Thymus (tissue), 11 donors: ENCODE measurements around the gene RAB11FIP5. TPM values are rescaled to one million over a fixed set of nuclear protein-coding genes. Genes with fewer than 3 reads are reported as not detected.

ENCODE experiments used
- DNase-seq, 9 donors: peaks; one replicate each; pipeline ENCODE4 v3.0.0-alpha.2; 2013; ENCODE audit warnings: low spot score in 9 of 9, low read depth in 6 of 9, missing footprints in 1 of 9
- H3K27ac ChIP-seq, 2 donors: one replicate each; pipeline ENCODE4 v1.5.1; 2013; ENCODE audit warnings: control low read depth in 1 of 2, low read depth in 1 of 2, low read length in 1 of 2, mild to moderate bottlenecking in 1 of 2, moderate library complexity in 1 of 2
- H3K27me3 ChIP-seq, 2 donors: one replicate each; pipeline ENCODE4 v1.5.1; 2013; ENCODE audit warnings: low read length in 1 of 2; ENCODE audit not compliant: control insufficient read depth in 2 of 2, insufficient read depth in 1 of 2
- H3K36me3 ChIP-seq, 2 donors: one replicate each; pipeline ENCODE4 v1.5.1; 2013; ENCODE audit warnings: low read length in 1 of 2, mild to moderate bottlenecking in 1 of 2, moderate library complexity in 1 of 2; ENCODE audit not compliant: control insufficient read depth in 2 of 2, insufficient read depth in 2 of 2
- H3K4me1 ChIP-seq, 2 donors: one replicate each; pipeline ENCODE4 v1.5.1; 2013; ENCODE audit warnings: low read length in 2 of 2; ENCODE audit not compliant: control insufficient read depth in 2 of 2, insufficient read depth in 2 of 2
- H3K4me3 ChIP-seq, 2 donors: one replicate each; pipeline ENCODE4 v1.5.1; 2013; ENCODE audit warnings: low read length in 2 of 2, control low read depth in 1 of 2, mild to moderate bottlenecking in 1 of 2
- H3K9me3 ChIP-seq, 2 donors: one replicate each; pipeline ENCODE4 v1.5.1; 2013; ENCODE audit warnings: low read length in 1 of 2, mild to moderate bottlenecking in 1 of 2; ENCODE audit not compliant: control insufficient read depth in 2 of 2, insufficient read depth in 1 of 2
- WGBS: extraction: QIAGEN DNeasy Blood & Tissue Kit; methylation state at CpG from one replicate; pipeline ENCODE4 v1.1.7; 2013; 5-methylcytosine and 5-hydroxymethylcytosine counted together
- polyA plus RNA-seq: library from polyadenylated mRNA; stranded (reverse); fragments of 200-250 nt; gene quantifications from one replicate; pipeline ENCODE4 v1.2.3, GENCODE V29; 2013
- total RNA-seq: library from RNA; stranded (reverse); fragments of 120-200 nt; gene quantifications from one replicate; pipeline ENCODE4 v1.2.4, GENCODE V29; 2013
- donor health status: healthy.

RAB11FIP5 gene
- total and polyA plus RNA-seq, 2 donors, result 0.71 to 3.8 TPM

- 97% methylated on average over 14 of the region's 14 CpGs for WGBS
- DNase-seq, result no peak
Measured at GRCh38 chr2:73088703-73089102, 24.0 kb downstream of the RAB11FIP5 start.

GRCh38 chr2:73088211-73088610 is 24.5 kb downstream of the RAB11FIP5 start:
- peaks cover 0 to 17% of the 10 kb centered on the region in 2 donors for H3K4me1 ChIP-seq
- H3K4me3 ChIP-seq, result no peak overlapping the region
- H3K36me3 ChIP-seq, result no peaks in the 10 kb centered on the region
- no peaks in the 10 kb centered on the region for H3K9me3 ChIP-seq
- no peak overlapping the region for H3K27ac ChIP-seq
- DNase-seq, result no peak
- H3K27me3 ChIP-seq, result no peaks in the 10 kb centered on the region
- WGBS, result 98% methylated on average over 12 of the region's 12 CpGs

More at GRCh38 chr2:73088703-73089102, 24.0 kb downstream of the RAB11FIP5 start:
- H3K27ac ChIP-seq, result no peak overlapping the region
- H3K36me3 ChIP-seq, result no peaks in the 10 kb centered on the region
- no peaks in the 10 kb centered on the region for H3K9me3 ChIP-seq
- no peaks in the 10 kb centered on the region for H3K27me3 ChIP-seq
- no peak overlapping the region for H3K4me3 ChIP-seq
- H3K4me1 ChIP-seq, result peaks cover 0 to 17% of the 10 kb centered on the region in 2 donors

- Histone ChIP-seq H3K4me1 (peaks cover 0 to 17% of the 10 kb centered on the region in 2 donors), H3K4me3 (no peak overlapping the region)
Measured at GRCh38 chr2:73087311-73087710, 25.4 kb downstream of the RAB11FIP5 start.

GRCh38 chr2:73085691-73086090 is 27.1 kb downstream of the RAB11FIP5 start:
- Histone ChIP-seq H3K9me3 (no peaks in the 10 kb centered on the region), H3K4me1 (peaks cover 0 to 17% of the 10 kb centered on the region in 2 donors), H3K36me3 (no peaks in the 10 kb centered on the region), H3K4me3 (no peak overlapping the region), H3K27me3 (peaks cover 0 to 5% of the 10 kb centered on the region in 2 donors), H3K27ac (no peak overlapping the region)
- WGBS, result 19% methylated on average over 6 of the region's 6 CpGs
- peak; percentile 45 to 85 (median 63) for DNase-seq

More at GRCh38 chr2:73087311-73087710, 25.4 kb downstream of the RAB11FIP5 start:
- no peak overlapping the region for H3K27ac ChIP-seq
- 94% methylated on average over 4 of the region's 4 CpGs for WGBS
- H3K36me3 ChIP-seq, result no peaks in the 10 kb centered on the region
- peaks cover 0 to 3% of the 10 kb centered on the region in 2 donors for H3K27me3 ChIP-seq
- DNase-seq, result no peak
- H3K9me3 ChIP-seq, result no peaks in the 10 kb centered on the region

- Histone ChIP-seq H3K27me3 (peaks cover 0 to 8% of the 10 kb centered on the region in 2 donors), H3K36me3 (no peaks in the 10 kb centered on the region), H3K27ac (no peak overlapping the region), H3K9me3 (no peaks in the 10 kb centered on the region), H3K4me1 (peaks cover 0 to 17% of the 10 kb centered on the region in 2 donors), H3K4me3 (no peak overlapping the region)
- WGBS, result 95% methylated on average over 3 of the region's 3 CpGs
- no peak for DNase-seq
Measured at GRCh38 chr2:73084971-73085370, 27.8 kb downstream of the RAB11FIP5 start.

GRCh38 chr2:73083886-73084800 is 28.6 kb downstream of the RAB11FIP5 start:
- Histone ChIP-seq H3K4me3 (no peak overlapping the region), H3K27ac (peak overlapping the region in 1 of 2 donors; percentile 17), H3K9me3 (no peaks in the 10 kb centered on the region), H3K27me3 (peaks cover 0 to 14% of the 10 kb centered on the region in 2 donors), H3K4me1 (peaks cover 0 to 17% of the 10 kb centered on the region in 2 donors), H3K36me3 (no peaks in the 10 kb centered on the region)
- DNase-seq, result peak in 2 of 9 donors; percentile 21 to 44
- 69% methylated on average over 7 of the region's 7 CpGs for WGBS

- Histone ChIP-seq H3K4me3 (no peak overlapping the region), H3K27ac (no peak overlapping the region), H3K36me3 (no peaks in the 10 kb centered on the region), H3K27me3 (peaks cover 0 to 25% of the 10 kb centered on the region in 2 donors), H3K9me3 (no peaks in the 10 kb centered on the region), H3K4me1 (peaks cover 0 to 17% of the 10 kb centered on the region in 2 donors)
- DNase-seq, result no peak
- WGBS, result 95% methylated on average over 13 of the region's 13 CpGs
Measured at GRCh38 chr2:73082523-73083410, 30.0 kb downstream of the RAB11FIP5 start.

GRCh38 chr2:73081181-73081671 is 31.5 kb downstream of the RAB11FIP5 start:
- WGBS, result 91% methylated on average over 16 of the region's 16 CpGs

More at GRCh38 chr2:73081181-73081671, 31.5 kb downstream of the RAB11FIP5 start:
- no peak overlapping the region for H3K27ac ChIP-seq
- H3K36me3 ChIP-seq, result no peaks in the 10 kb centered on the region
- H3K27me3 ChIP-seq, result peaks cover 0 to 28% of the 10 kb centered on the region in 2 donors
- H3K4me1 ChIP-seq, result peaks cover 0 to 17% of the 10 kb centered on the region in 2 donors
- DNase-seq, result no peak
- H3K4me3 ChIP-seq, result no peak overlapping the region
- H3K9me3 ChIP-seq, result no peaks in the 10 kb centered on the region
